A673 (cell line): ENCODE results near the gene TBC1D28. TPM values are rescaled to one million over a fixed set of nuclear protein-coding genes. Genes with fewer than 3 reads are reported as not detected.
"Not testable (repeated sequence)": the region's sequence is repeated elsewhere in the genome, so short reads cannot be mapped to it uniquely, and the experiment has no call there.

Source experiments
- BruUV-seq: library from RNA; stranded (reverse); fragments of 400-500 nt; replicated peaks from 2 replicates; lab custom pipeline; 2021; lab: Mats Ljungman, UMichigan
- CTCF ChIA-PET: fragments of 300-600 bp; sonication (Branson Sonifier 250); formaldehyde crosslinking; loops from one replicate; lab custom pipeline; 2022; ENCODE audit warnings: antibody characterized with exemption; lab: Charles Lee
- POLR2A ChIA-PET: fragments of 300-600 bp; sonication (Branson Sonifier 250); formaldehyde crosslinking; loops from one replicate; lab custom pipeline; 2022; ENCODE audit warnings: antibody characterized with exemption; ENCODE audit not compliant: low non-redundant PET; lab: Charles Lee
- DNase-seq: peaks from one replicate; pipeline ENCODE4 v3.0.0-alpha.2; 2015; ENCODE audit warnings: low spot score
- H3K27ac ChIP-seq: fragments of 200-600 bp; sonication (generic); 2 replicates; pipeline ENCODE4 v1.5.1; 2016; ENCODE audit warnings: mixed run types, low read depth, mild to moderate bottlenecking, mixed read lengths, antibody characterized with exemption, low read length; ENCODE audit not compliant: poor library complexity, severe bottlenecking
- H3K27me3 ChIP-seq: fragments of 200-600 bp; sonication (generic); replicated peaks from 2 replicates; pipeline ENCODE4 v1.6.1; 2017; ENCODE audit warnings: mixed run types, low read depth, mild to moderate bottlenecking, mixed read lengths, antibody characterized with exemption, low read length; ENCODE audit not compliant: insufficient read depth, poor library complexity
- H3K36me3 ChIP-seq: fragments of 200-600 bp; sonication (generic); 2 replicates; pipeline ENCODE4 v1.6.1; 2016; ENCODE audit warnings: mixed run types, mild to moderate bottlenecking, mixed read lengths, antibody characterized with exemption, low read length; ENCODE audit not compliant: insufficient read depth, poor library complexity, severe bottlenecking
- H3K4me1 ChIP-seq: fragments of 200-600 bp; sonication (generic); 2 replicates; pipeline ENCODE4 v1.6.1; 2017; ENCODE audit warnings: mixed run types, mild to moderate bottlenecking, mixed read lengths, antibody characterized with exemption, low read length; ENCODE audit not compliant: insufficient read depth, poor library complexity, severe bottlenecking
- H3K4me3 ChIP-seq: fragments of 200-600 bp; sonication (generic); 2 replicates; pipeline ENCODE4 v1.5.1; 2016; ENCODE audit warnings: low read depth, mixed run types, mild to moderate bottlenecking, mixed read lengths, low read length; ENCODE audit not compliant: poor library complexity, severe bottlenecking
- H3K9me3 ChIP-seq: fragments of 200-600 bp; sonication (generic); 2 replicates; pipeline ENCODE4 v1.6.1; 2016; ENCODE audit warnings: mixed run types, low read depth, mild to moderate bottlenecking, mixed read lengths, antibody characterized with exemption, low read length; ENCODE audit not compliant: poor library complexity, severe bottlenecking
- CTCF ChIP-seq: fragments of 300-800, 200-600 bp; sonication (generic); conservative IDR thresholded peaks from 2 replicates; pipeline ENCODE4 v1.5.1; 2017; ENCODE audit warnings: low read depth, mild to moderate bottlenecking, antibody characterized with exemption, low read length, moderate library complexity, mixed read lengths
- EZH2 ChIP-seq: fragments of 200-600 bp; sonication (generic); IDR thresholded peaks from 2 replicates; pipeline ENCODE4 v1.6.1; 2017; ENCODE audit warnings: borderline replicate concordance, low read depth, mild to moderate bottlenecking, mixed read lengths, antibody characterized with exemption, low read length; ENCODE audit not compliant: poor library complexity, severe bottlenecking
- intact Hi-C: fragments of 100-400 bp; cut with micrococcal nuclease; formaldehyde crosslinking; loops from one replicate; pipeline ENCODE4 v1.10.0; 2022; ENCODE audit not compliant: unreplicated experiment
- total RNA-seq: library from RNA; stranded (reverse); gene quantifications from 2 replicates; pipeline ENCODE4 v1.2.3, GENCODE V29; 2021

TBC1D28 gene
- total RNA-seq, 1 experiment from 2014 or later = not detected

- H3K4me1 ChIP-seq, DNase-seq, H3K27ac ChIP-seq, POLR2A ChIA-PET, CTCF ChIA-PET, H3K27me3 ChIP-seq, H3K36me3 ChIP-seq, BruUV-seq, intact Hi-C loops, H3K9me3 ChIP-seq: not testable (repeated sequence)
- peak overlapping the region; percentile 21 for H3K4me3 ChIP-seq
These were observed 9.5 kb downstream of the TBC1D28 start for GRCh38 chr17:18634550-18635263.

GRCh38 chr17:18626152-18626870 is 17.9 kb downstream of the TBC1D28 start:
- TF ChIP-seq CTCF (no peak), EZH2 (no peak)
- ChIA-PET POLR2A (no interaction called here), CTCF (interaction anchor here (0.7 kb wide), 1 partner anchor 392 kb away, joined by 3 read pairs; no protein-coding TSS in a partner anchor)
- Histone ChIP-seq H3K27ac (no peak overlapping the region), H3K9me3 (no peaks in the 10 kb centered on the region), H3K4me3 (no peak overlapping the region), H3K4me1 (no peaks in the 10 kb centered on the region), H3K27me3 (no peaks in the 10 kb centered on the region), H3K36me3 (no peaks in the 10 kb centered on the region)
- BruUV-seq = no TSS peak
- intact Hi-C loops = no loop called here
- DNase-seq = no peak

GRCh38 chr17:18625509-18626104 is 18.6 kb downstream of the TBC1D28 start:
- H3K27ac ChIP-seq, intact Hi-C loops, POLR2A ChIA-PET, H3K27me3 ChIP-seq, H3K4me3 ChIP-seq, BruUV-seq, H3K36me3 ChIP-seq, H3K9me3 ChIP-seq, H3K4me1 ChIP-seq: not testable (repeated sequence)
- CTCF ChIA-PET = interaction anchor here (0.6 to 0.7 kb wide), 3 partner anchors 25 to 1144 kb away, joined by 3 read pairs; no protein-coding TSS in a partner anchor
- peak; percentile 73 for DNase-seq
- peak; percentile 89 for TF ChIP-seq CTCF

GRCh38 chr17:18624862-18625501 is 19.2 kb downstream of the TBC1D28 start:
- H3K4me1 ChIP-seq, H3K36me3 ChIP-seq, H3K27ac ChIP-seq, POLR2A ChIA-PET, H3K27me3 ChIP-seq, DNase-seq, BruUV-seq, intact Hi-C loops, H3K4me3 ChIP-seq, H3K9me3 ChIP-seq: not testable (repeated sequence)
- CTCF ChIA-PET = interaction anchor here (0.6 to 0.7 kb wide), 2 partner anchors 25 to 1144 kb away, joined by 3 read pairs; no protein-coding TSS in a partner anchor

GRCh38 chr17:18617613-18618012 is 26.6 kb downstream of the TBC1D28 start:
- POLR2A ChIA-PET, intact Hi-C loops: not testable (repeated sequence)

More at GRCh38 chr17:18617613-18618012, 26.6 kb downstream of the TBC1D28 start:
- H3K4me3 ChIP-seq, CTCF ChIA-PET, DNase-seq, H3K9me3 ChIP-seq, H3K27ac ChIP-seq, BruUV-seq, H3K4me1 ChIP-seq, H3K27me3 ChIP-seq, H3K36me3 ChIP-seq: not testable (repeated sequence)
